MM.1S (cell line): ENCODE results near the gene SPECC1.
"Not testable (repeated sequence)": the region's sequence is repeated elsewhere in the genome, so short reads cannot be mapped to it uniquely, and the experiment has no call there.

Source experiments
- DNase-seq: peaks from one replicate; pipeline ENCODE4 v3.0.0-alpha.2; 2015
- H2AFZ ChIP-seq: fragments of 300-600 bp; sonication (generic); 2 replicates; pipeline ENCODE4 v1.6.0; 2016; ENCODE audit warnings: antibody characterized with exemption, low read length
- H3F3A ChIP-seq: fragments of 300-600 bp; sonication (generic); 2 replicates; pipeline ENCODE4 v1.6.1; 2016; ENCODE audit warnings: mild to moderate bottlenecking, antibody characterized with exemption, low read length, moderate library complexity, mixed read lengths; ENCODE audit not compliant: insufficient read depth
- H3K27ac ChIP-seq: fragments of 300-600 bp; sonication (generic); 2 replicates; pipeline ENCODE4 v1.5.1; 2016; ENCODE audit warnings: mild to moderate bottlenecking, low read length
- H3K27me3 ChIP-seq: fragments of 300-600 bp; sonication (generic); replicated peaks from 2 replicates; pipeline ENCODE4 v1.6.0; 2016; ENCODE audit warnings: low read length; ENCODE audit not compliant: insufficient read depth
- H3K36me3 ChIP-seq: fragments of 300-600 bp; sonication (generic); replicated peaks from 2 replicates; pipeline ENCODE4 v1.6.1; 2016; ENCODE audit warnings: mild to moderate bottlenecking, low read length, mixed read lengths; ENCODE audit not compliant: insufficient read depth
- H3K4me1 ChIP-seq: fragments of 300-600 bp; sonication (generic); 2 replicates; pipeline ENCODE4 v1.6.1; 2016; ENCODE audit warnings: low read length, mixed read lengths
- H3K4me2 ChIP-seq: fragments of 300-600 bp; sonication (generic); 2 replicates; pipeline ENCODE4 v1.6.0; 2016; ENCODE audit warnings: low read depth, low read length
- H3K4me3 ChIP-seq: fragments of 300-600 bp; sonication (generic); 2 replicates; pipeline ENCODE4 v1.5.1; 2016; ENCODE audit warnings: low read length, mixed read lengths
- H3K79me2 ChIP-seq: fragments of 300-600 bp; sonication (generic); 2 replicates; pipeline ENCODE4 v1.6.1; 2016; ENCODE audit warnings: mixed run types, low read length, mixed read lengths
- H3K9ac ChIP-seq: fragments of 300-600 bp; sonication (generic); 2 replicates; pipeline ENCODE4 v1.6.1; 2016; ENCODE audit warnings: low read length, mixed read lengths
- H3K9me2 ChIP-seq: fragments of 300-600 bp; sonication (generic); replicated peaks from 2 replicates; pipeline ENCODE4 v1.6.1; 2016; ENCODE audit warnings: mild to moderate bottlenecking, low read length, mixed read lengths; ENCODE audit not compliant: insufficient read depth
- H3K9me3 ChIP-seq: fragments of 300-600 bp; sonication (generic); replicated peaks from 2 replicates; pipeline ENCODE4 v1.6.1; 2016; ENCODE audit warnings: mild to moderate bottlenecking, low read length, mixed read lengths; ENCODE audit not compliant: insufficient read depth
- H4K20me1 ChIP-seq: fragments of 300-600 bp; sonication (generic); 2 replicates; pipeline ENCODE4 v1.6.1; 2016; ENCODE audit warnings: mild to moderate bottlenecking, low read length, moderate library complexity, mixed read lengths; ENCODE audit not compliant: insufficient read depth
- CTCF ChIP-seq: fragments of 300-600 bp; sonication (generic); IDR thresholded peaks from 2 replicates; pipeline ENCODE4 v1.5.1; 2016; ENCODE audit warnings: antibody characterized with exemption, low read length, mixed read lengths
- EZH2 ChIP-seq: fragments of 300-600 bp; sonication (generic); optimal IDR thresholded peaks from 2 replicates; pipeline ENCODE3; 2017; ENCODE audit warnings: low read depth, mild to moderate bottlenecking, antibody characterized with exemption, low read length, mixed read lengths
- EZH2phosphoT487 ChIP-seq: fragments of 300-600 bp; sonication (generic); IDR thresholded peaks from 2 replicates; pipeline ENCODE4 v1.6.1; 2018; ENCODE audit warnings: antibody characterized with exemption, low read length

Gene SPECC1

DNA sequence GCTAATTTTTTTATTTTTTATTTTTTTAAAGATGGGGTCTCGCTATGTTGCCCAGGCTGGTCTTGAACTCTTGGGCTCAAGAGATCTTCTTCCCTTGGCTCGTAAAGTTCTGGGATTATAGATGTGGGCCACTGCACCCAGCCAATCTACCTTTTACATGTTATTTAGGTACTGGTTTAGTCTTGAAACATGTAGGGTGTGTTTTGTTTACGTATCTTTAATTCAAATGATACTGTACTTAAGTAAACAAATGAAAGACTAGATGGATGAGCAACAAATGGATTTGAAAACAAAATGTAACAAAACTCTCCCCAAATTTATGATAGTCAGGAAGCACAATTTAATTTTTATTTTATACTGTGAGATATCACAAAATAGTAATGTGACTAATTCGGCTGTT, 250.5 kb downstream of the SPECC1 start:
- no peak overlapping the region for H3K4me2 ChIP-seq
- H3K27me3 ChIP-seq = no peaks in the 10 kb centered on the region
- no peaks in the 10 kb centered on the region for H4K20me1 ChIP-seq
- no peak overlapping the region for H3K9ac ChIP-seq
- H3K79me2 ChIP-seq = no peaks in the 10 kb centered on the region
- no peak for DNase-seq
- TF ChIP-seq CTCF (no peak), EZH2phosphoT487 (no peak), EZH2 (no peak)
- no peak overlapping the region for H2AFZ ChIP-seq
- no peaks in the 10 kb centered on the region for H3F3A ChIP-seq
- H3K4me3 ChIP-seq = no peak overlapping the region
- no peaks in the 10 kb centered on the region for H3K9me2 ChIP-seq
- H3K27ac ChIP-seq = no peak overlapping the region
- H3K9me3 ChIP-seq = no peaks in the 10 kb centered on the region
- H3K36me3 ChIP-seq = 0 out of 2 replicates have a peak, but pooled peaks cover 5% of the 10 kb centered on the region
- H3K4me1 ChIP-seq = peaks cover 13% of the 10 kb centered on the region

DNA sequence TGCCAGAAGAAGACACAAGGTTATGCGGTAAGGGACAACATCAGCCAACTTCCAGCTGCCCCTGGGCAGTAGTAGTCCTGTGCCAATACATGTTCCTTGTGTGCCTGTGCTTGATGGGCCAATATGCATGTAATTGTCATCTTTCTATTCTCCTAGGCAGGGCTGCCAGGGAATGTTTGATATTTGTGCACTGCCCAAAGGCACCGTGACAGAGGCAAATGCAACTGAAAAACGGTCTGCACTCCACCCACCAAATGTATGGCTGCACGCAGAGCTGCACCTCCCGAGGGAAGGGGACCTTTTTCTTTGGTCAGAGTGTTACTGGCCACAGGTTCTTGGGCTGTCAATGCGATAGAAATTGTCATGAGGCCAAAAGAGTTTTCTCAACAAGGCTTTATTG, 251.1 kb downstream of the SPECC1 start:
- Histone ChIP-seq H3K27me3 (no peaks in the 10 kb centered on the region), H3K27ac (no peak overlapping the region), H3K9me3 (no peaks in the 10 kb centered on the region), H3F3A (no peaks in the 10 kb centered on the region), H3K4me1 (peaks cover 13% of the 10 kb centered on the region), H3K9me2 (no peaks in the 10 kb centered on the region), H2AFZ (no peak overlapping the region), H3K4me2 (no peak overlapping the region), H3K79me2 (no peaks in the 10 kb centered on the region), H4K20me1 (no peaks in the 10 kb centered on the region), H3K4me3 (no peak overlapping the region), H3K9ac (no peak overlapping the region), H3K36me3 (0 out of 2 replicates have a peak, but pooled peaks cover 5% of the 10 kb centered on the region)
- DNase-seq = no peak
- no peak for TF ChIP-seq CTCF
- TF ChIP-seq EZH2phosphoT487 = no peak
- TF ChIP-seq EZH2 = no peak

GRCh38 chr17:20262226-20263114, 253.3 kb downstream of the SPECC1 start:
- H2AFZ ChIP-seq = no peak overlapping the region
- no peaks in the 10 kb centered on the region for H3F3A ChIP-seq
- TF ChIP-seq EZH2 (no peak), EZH2phosphoT487 (no peak), CTCF (no peak)
- no peaks in the 10 kb centered on the region for H3K27me3 ChIP-seq
- 0 out of 2 replicates have a peak, but pooled peaks cover 5% of the 10 kb centered on the region for H3K36me3 ChIP-seq
- no peaks in the 10 kb centered on the region for H3K79me2 ChIP-seq
- H4K20me1 ChIP-seq = no peaks in the 10 kb centered on the region
- no peaks in the 10 kb centered on the region for H3K9me3 ChIP-seq
- H3K9ac ChIP-seq = no peak overlapping the region
- no peak overlapping the region for H3K27ac ChIP-seq
- no peak overlapping the region for H3K4me3 ChIP-seq
- no peak for DNase-seq
- no peak overlapping the region for H3K4me2 ChIP-seq
- H3K4me1 ChIP-seq = peaks cover 20% of the 10 kb centered on the region
- H3K9me2 ChIP-seq = no peaks in the 10 kb centered on the region

DNA sequence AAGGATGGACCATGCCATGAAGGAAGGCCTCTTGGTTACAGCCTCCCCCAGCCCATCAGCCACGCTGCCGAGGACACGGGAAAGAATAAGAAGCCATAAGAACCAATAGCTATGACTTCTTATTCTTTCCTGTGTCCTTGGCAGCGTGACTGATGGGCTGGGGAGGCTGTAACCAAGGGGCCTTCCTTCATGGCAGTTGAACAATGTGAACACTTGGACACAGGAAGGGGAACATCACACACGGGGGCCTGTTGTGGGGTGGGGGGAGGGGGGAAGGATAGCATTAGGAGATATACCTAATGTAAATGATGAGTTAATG, 253.9 kb downstream of the SPECC1 start:
- H3K79me2 ChIP-seq, H3K27ac ChIP-seq, H3K4me2 ChIP-seq, H3K27me3 ChIP-seq, H3K36me3 ChIP-seq, H4K20me1 ChIP-seq, H3K9ac ChIP-seq, DNase-seq, H3K9me3 ChIP-seq, H3K4me3 ChIP-seq, H3F3A ChIP-seq, H3K9me2 ChIP-seq, H2AFZ ChIP-seq: not testable (repeated sequence)
- peaks cover 26% of the 10 kb centered on the region for H3K4me1 ChIP-seq
